GM18505 (cell line): ENCODE results near the gene FCF1.

Experiments used
- ATAC-seq: cut with Tn5 transposase; IDR thresholded peaks from one replicate; pipeline ENCODE4 v1.9.1; 2021; ENCODE audit not compliant: unreplicated experiment
- POLR2A ChIP-seq: IDR thresholded peaks from 4 replicates; pipeline ENCODE4 v1.6.1; 2011; ENCODE audit warnings: borderline replicate concordance; ENCODE audit not compliant: insufficient read depth, insufficient read length; ENCODE audit errors: extremely low read depth

FCF1 gene

GRCh38 chr14:74712499-74713394 lies at the start of gene FCF1, which contains the start of gene AREL1:
TSS of gene FCF1 (plus strand) at chr14:74713144. CDS start at chr14:74713198, 54 bp downstream.
TSS of gene AREL1 (minus strand) at chr14:74713080. CDS start at chr14:74685615, 27,465 bp downstream.
- no peak for ATAC-seq

GRCh38 chr14:74663884-74664283 lies 49.1 kb upstream of the FCF1 start:
- TF ChIP-seq POLR2A: no peak
- no peak for ATAC-seq

More at GRCh38 chr14:74712499-74713394, at the start of gene FCF1, which contains the start of gene AREL1:
- TF ChIP-seq POLR2A: peak; percentile 86

- no peak for ATAC-seq
Measured at GRCh38 chr14:74664717-74665116, 48.2 kb upstream of the FCF1 start.

GRCh38 chr14:74667758-74668157 lies 45.2 kb upstream of the FCF1 start:
- TF ChIP-seq POLR2A: no peak
- ATAC-seq: no peak

More at GRCh38 chr14:74664717-74665116, 48.2 kb upstream of the FCF1 start:
- TF ChIP-seq POLR2A: no peak

- no peak for TF ChIP-seq POLR2A
- no peak for ATAC-seq
Measured at GRCh38 chr14:74669256-74669655, 43.7 kb upstream of the FCF1 start.

GRCh38 chr14:74669846-74670245 lies 43.1 kb upstream of the FCF1 start:
- TF ChIP-seq POLR2A: no peak
- ATAC-seq: no peak

GRCh38 chr14:74670726-74671411 lies 42.1 kb upstream of the FCF1 start:
- no peak for TF ChIP-seq POLR2A
- no peak for ATAC-seq

GRCh38 chr14:74671789-74672188 lies 41.2 kb upstream of the FCF1 start:
- no peak for TF ChIP-seq POLR2A
- ATAC-seq: no peak

GRCh38 chr14:74673768-74674167 lies 39.2 kb upstream of the FCF1 start:
- ATAC-seq: no peak
- no peak for TF ChIP-seq POLR2A

- TF ChIP-seq POLR2A: no peak
- ATAC-seq: no peak
Measured at GRCh38 chr14:74675219-74675618, 37.7 kb upstream of the FCF1 start.

- ATAC-seq: no peak
- TF ChIP-seq POLR2A: no peak
Measured at GRCh38 chr14:74682169-74682952, 30.6 kb upstream of the FCF1 start.

GRCh38 chr14:74683406-74683805 lies 29.5 kb upstream of the FCF1 start:
- no peak for ATAC-seq
- no peak for TF ChIP-seq POLR2A

- ATAC-seq: no peak
- TF ChIP-seq POLR2A: no peak
Measured at GRCh38 chr14:74684434-74684833, 28.5 kb upstream of the FCF1 start.
